HEK293 (cell line): Measurements from ENCODE around the gene CPEB4.

ENCODE experiments used
- HOXA7 ChIP-seq: sonication (generic); formaldehyde crosslinking; IDR thresholded peaks from 2 replicates; pipeline ENCODE4 v1.8.1; 2022; ENCODE audit warnings: missing genetic modification reagents, borderline replicate concordance
- HOXD13 ChIP-seq: sonication (generic); formaldehyde crosslinking; IDR thresholded peaks from 2 replicates; pipeline ENCODE4 v1.8.0; 2022; ENCODE audit warnings: missing genetic modification reagents, borderline replicate concordance
- MYNN ChIP-seq: fragments of 450-650 bp; formaldehyde crosslinking; IDR thresholded peaks from 2 replicates; pipeline ENCODE4 v1.5.1; 2016; ENCODE audit warnings: missing biosample characterization, missing genetic modification characterization, borderline replicate concordance
- ZNF10 ChIP-seq: fragments of 450-650 bp; formaldehyde crosslinking; IDR thresholded peaks from 2 replicates; pipeline ENCODE4 v1.5.1; 2017; ENCODE audit warnings: missing biosample characterization, missing genetic modification characterization
- ZNF138 ChIP-seq: fragments of 450-650 bp; formaldehyde crosslinking; IDR thresholded peaks from 2 replicates; pipeline ENCODE4 v1.5.1; 2016; ENCODE audit warnings: missing biosample characterization, missing genetic modification characterization, borderline replicate concordance
- ZNF311 ChIP-seq: fragments of 450-650 bp; formaldehyde crosslinking; IDR thresholded peaks from 2 replicates; pipeline ENCODE4 v1.5.1; 2017; ENCODE audit warnings: missing biosample characterization, missing genetic modification characterization, borderline replicate concordance
- ZNF791 ChIP-seq: fragments of 450-650 bp; formaldehyde crosslinking; IDR thresholded peaks from 2 replicates; pipeline ENCODE4 v1.5.1; 2016; ENCODE audit warnings: missing biosample characterization, missing genetic modification characterization
- TF ChIP-seq, protein P1 (sequence below): fragments of 450-650 bp; formaldehyde crosslinking; IDR thresholded peaks from 2 replicates; pipeline ENCODE4 v1.5.1; 2016; ENCODE audit warnings: missing biosample characterization, missing genetic modification characterization
- TF ChIP-seq, protein P2 (sequence below): fragments of 450-650 bp; formaldehyde crosslinking; IDR thresholded peaks from 2 replicates; pipeline ENCODE4 v1.5.1; 2017; ENCODE audit warnings: missing biosample characterization, missing genetic modification characterization

DNA sequence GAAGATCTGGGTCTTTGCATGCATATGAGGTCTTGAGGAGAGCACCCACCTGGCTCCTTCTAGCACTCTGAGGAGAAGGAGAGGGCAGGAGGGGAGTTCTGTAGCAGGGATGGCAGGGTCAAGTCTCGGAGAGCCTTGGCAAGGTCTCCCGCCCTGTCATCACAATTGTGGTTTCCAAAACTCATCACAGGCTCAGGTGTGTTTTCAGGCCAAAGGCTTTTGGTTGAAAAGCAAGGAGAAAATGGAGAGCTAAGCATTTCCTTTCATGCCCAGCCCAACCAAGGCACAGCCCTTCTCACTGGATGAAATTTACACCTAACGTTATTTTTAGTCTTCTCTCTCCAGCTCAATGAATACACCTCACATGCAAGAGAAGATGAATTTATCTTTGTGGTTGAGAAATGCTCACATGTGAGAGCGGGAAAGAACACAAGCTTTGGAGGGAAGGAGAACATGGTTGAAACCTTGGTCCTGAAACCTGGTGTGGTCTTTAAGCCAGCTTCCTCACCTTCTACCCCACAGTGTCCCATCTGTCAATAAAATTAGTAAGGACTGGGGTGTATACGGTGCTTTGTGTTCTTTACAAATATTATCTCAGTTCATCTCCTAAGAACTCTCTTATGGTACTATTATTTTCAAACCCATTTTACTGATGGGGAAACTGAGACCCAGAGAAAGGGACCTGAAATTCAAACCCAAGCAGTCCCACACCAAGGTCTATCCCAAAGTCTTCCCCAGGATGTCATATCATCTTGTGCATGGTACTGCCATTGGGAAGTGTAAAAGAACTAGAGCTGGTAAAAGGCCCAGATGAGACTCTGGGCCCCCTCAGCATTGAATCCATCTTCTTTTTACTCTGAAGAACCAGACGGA is 47.8 kb upstream of the CPEB4 start:
- TF ChIP-seq ZNF311 (tag by site-specific recombination): no peak
- TF ChIP-seq, protein P1, sequence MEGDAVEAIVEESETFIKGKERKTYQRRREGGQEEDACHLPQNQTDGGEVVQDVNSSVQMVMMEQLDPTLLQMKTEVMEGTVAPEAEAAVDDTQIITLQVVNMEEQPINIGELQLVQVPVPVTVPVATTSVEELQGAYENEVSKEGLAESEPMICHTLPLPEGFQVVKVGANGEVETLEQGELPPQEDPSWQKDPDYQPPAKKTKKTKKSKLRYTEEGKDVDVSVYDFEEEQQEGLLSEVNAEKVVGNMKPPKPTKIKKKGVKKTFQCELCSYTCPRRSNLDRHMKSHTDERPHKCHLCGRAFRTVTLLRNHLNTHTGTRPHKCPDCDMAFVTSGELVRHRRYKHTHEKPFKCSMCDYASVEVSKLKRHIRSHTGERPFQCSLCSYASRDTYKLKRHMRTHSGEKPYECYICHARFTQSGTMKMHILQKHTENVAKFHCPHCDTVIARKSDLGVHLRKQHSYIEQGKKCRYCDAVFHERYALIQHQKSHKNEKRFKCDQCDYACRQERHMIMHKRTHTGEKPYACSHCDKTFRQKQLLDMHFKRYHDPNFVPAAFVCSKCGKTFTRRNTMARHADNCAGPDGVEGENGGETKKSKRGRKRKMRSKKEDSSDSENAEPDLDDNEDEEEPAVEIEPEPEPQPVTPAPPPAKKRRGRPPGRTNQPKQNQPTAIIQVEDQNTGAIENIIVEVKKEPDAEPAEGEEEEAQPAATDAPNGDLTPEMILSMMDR (tag by site-specific recombination): no peak
- no peak for TF ChIP-seq ZNF10 (tag by site-specific recombination)
- no peak for TF ChIP-seq HOXD13 (CRISPR knock-in tag)
- TF ChIP-seq HOXA7: no peak
- TF ChIP-seq, protein P2, sequence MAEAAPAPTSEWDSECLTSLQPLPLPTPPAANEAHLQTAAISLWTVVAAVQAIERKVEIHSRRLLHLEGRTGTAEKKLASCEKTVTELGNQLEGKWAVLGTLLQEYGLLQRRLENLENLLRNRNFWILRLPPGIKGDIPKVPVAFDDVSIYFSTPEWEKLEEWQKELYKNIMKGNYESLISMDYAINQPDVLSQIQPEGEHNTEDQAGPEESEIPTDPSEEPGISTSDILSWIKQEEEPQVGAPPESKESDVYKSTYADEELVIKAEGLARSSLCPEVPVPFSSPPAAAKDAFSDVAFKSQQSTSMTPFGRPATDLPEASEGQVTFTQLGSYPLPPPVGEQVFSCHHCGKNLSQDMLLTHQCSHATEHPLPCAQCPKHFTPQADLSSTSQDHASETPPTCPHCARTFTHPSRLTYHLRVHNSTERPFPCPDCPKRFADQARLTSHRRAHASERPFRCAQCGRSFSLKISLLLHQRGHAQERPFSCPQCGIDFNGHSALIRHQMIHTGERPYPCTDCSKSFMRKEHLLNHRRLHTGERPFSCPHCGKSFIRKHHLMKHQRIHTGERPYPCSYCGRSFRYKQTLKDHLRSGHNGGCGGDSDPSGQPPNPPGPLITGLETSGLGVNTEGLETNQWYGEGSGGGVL (tag by site-specific recombination): no peak
- TF ChIP-seq ZNF138 (tag by site-specific recombination): no peak
- no peak for TF ChIP-seq MYNN
- no peak for TF ChIP-seq ZNF791 (tag by site-specific recombination)
